Endodermal cell (in vitro differentiated cells): ENCODE data around the gene SAYSD1. TPM values are rescaled to one million over a fixed set of nuclear protein-coding genes. Genes with fewer than 3 reads are reported as not detected.

Source experiments
- DNase-seq: peaks from one replicate; pipeline ENCODE4 v3.0.0-alpha.2; 2017
- H3K27ac ChIP-seq: 2 replicates; pipeline ENCODE4 v1.5.1; 2013; ENCODE audit warnings: mild to moderate bottlenecking, low read depth, low read length, moderate library complexity
- H3K27me3 ChIP-seq: 2 replicates; pipeline ENCODE4 v1.6.1; 2013; ENCODE audit warnings: mild to moderate bottlenecking, low read length, moderate library complexity; ENCODE audit not compliant: insufficient read depth, control insufficient read depth, poor library complexity, severe bottlenecking
- H3K36me3 ChIP-seq: 2 replicates; pipeline ENCODE4 v1.7.0; 2013; ENCODE audit warnings: mild to moderate bottlenecking, low read length, moderate library complexity; ENCODE audit not compliant: control insufficient read depth, insufficient read depth
- H3K4me1 ChIP-seq: one replicate; pipeline ENCODE4 v1.7.0; 2013; ENCODE audit warnings: low read length; ENCODE audit not compliant: control insufficient read depth, insufficient read depth
- H3K4me3 ChIP-seq: 2 replicates; pipeline ENCODE4 v1.5.1; 2013; ENCODE audit warnings: mild to moderate bottlenecking, low read length, moderate library complexity
- H3K9ac ChIP-seq: 2 replicates; pipeline ENCODE4 v1.6.1; 2013; ENCODE audit warnings: mild to moderate bottlenecking, low read length, moderate library complexity; ENCODE audit not compliant: poor library complexity, severe bottlenecking; ENCODE audit errors: extremely low read depth
- H3K9me3 ChIP-seq: 2 replicates; pipeline ENCODE4 v1.6.1; 2013; ENCODE audit warnings: mild to moderate bottlenecking, low read length, moderate library complexity; ENCODE audit not compliant: control insufficient read depth
- H3K27ac Mint-ChIP-seq: 2 replicates; pipeline ENCODE4 v1.8.0; 2020; ENCODE audit warnings: mixed read lengths
- H3K27me3 Mint-ChIP-seq: 2 replicates; pipeline ENCODE4 v1.8.0; 2021; ENCODE audit warnings: mild to moderate bottlenecking, mixed read lengths; ENCODE audit not compliant: insufficient read depth
- H3K36me3 Mint-ChIP-seq: 2 replicates; pipeline ENCODE4 v1.8.0; 2020; ENCODE audit warnings: low read depth, mixed read lengths
- H3K4me1 Mint-ChIP-seq: 2 replicates; pipeline ENCODE4 v1.8.0; 2020; ENCODE audit warnings: mixed read lengths
- H3K4me3 Mint-ChIP-seq: 2 replicates; pipeline ENCODE4 v1.8.0; 2020; ENCODE audit warnings: mild to moderate bottlenecking, moderate library complexity, mixed read lengths
- H3K9me3 Mint-ChIP-seq: 2 replicates; pipeline ENCODE4 v1.8.0; 2020; ENCODE audit warnings: mild to moderate bottlenecking, mixed read lengths
- CTCF ChIP-seq: fragments of 200-600 bp; sonication (generic); conservative IDR thresholded peaks from 2 replicates; pipeline ENCODE4 v1.5.0; 2021; ENCODE audit warnings: antibody characterized with exemption, mild to moderate bottlenecking
- WGBS, 2 experiments: methylation state at CpG; one replicate each; pipeline versions ENCODE4 v1.1.5 to v1.1.7; 2013; ENCODE audit warnings: missing lambda C conversion rate in 2 of 2, mixed read lengths in 1 of 2; ENCODE audit not compliant: insufficient coverage in 1 of 2, insufficient read length in 1 of 2; 5-methylcytosine and 5-hydroxymethylcytosine counted together
- total RNA-seq, 2 donors: library from RNA; stranded (reverse); fragmentation: NEBNext Ultra II Directional in 1 of 2; extraction: Animal tissue kit (Norgen Biotek cat#: 25700) in 1 of 2; gene quantifications; 2 replicates in 1 of 2; 3 replicates in 1 of 2; pipeline ENCODE4 v1.2.1, GENCODE V29; 2021

SAYSD1 gene
- total RNA-seq, 2 donors from 2014 or later: 7.2 to 13.0 TPM

DNA sequence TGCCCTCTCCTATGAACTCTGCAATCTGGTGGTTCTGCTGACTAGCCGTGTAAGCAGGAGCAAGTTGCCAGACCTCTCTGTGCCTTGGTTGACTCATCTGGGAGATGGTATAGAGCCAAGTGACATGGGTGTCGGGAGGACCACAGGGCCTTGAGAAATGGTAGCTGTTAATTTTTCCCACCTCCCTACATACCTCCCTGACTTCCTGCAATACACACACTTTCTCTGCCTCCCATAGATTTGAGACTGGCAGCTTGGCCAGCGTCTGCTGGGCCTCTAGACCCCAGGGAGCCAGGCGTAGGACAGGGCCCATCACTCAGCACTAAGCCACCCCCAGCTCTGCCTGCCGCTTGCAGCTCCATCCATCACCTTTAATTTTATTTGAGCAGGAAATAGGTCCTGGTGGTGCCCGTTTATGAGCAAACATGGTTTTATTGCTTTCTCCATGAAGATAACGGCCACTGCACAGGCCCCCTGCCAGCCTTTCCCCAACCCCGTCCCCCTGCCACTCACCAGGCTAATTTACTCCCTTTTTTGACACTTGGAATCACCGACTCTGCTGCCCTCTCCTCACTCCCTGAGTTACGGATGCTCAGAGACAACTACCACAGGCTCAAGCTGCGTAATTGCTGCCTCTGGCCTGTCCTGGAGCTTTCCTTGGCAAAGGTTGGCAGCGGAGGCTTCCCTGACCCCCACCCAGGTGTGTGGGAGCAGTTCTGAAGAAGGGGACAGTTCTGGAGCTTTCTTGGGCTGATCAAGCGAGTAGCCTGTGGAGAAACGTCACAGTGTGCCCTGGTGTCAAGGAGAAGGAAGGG is 55.3 kb downstream of the SAYSD1 start:
- 78 to 89% methylated on average over 10 to 14 of the region's 14 CpGs for WGBS, 2 experiments
- Histone ChIP-seq H3K9me3 (no peaks in the 10 kb centered on the region), H3K4me3 (no peak overlapping the region), H3K4me1 (peaks cover 12% of the 10 kb centered on the region), H3K27me3 (peaks cover 27% of the 10 kb centered on the region), H3K36me3 (no peaks in the 10 kb centered on the region), H3K27ac (no peak overlapping the region), H3K9ac (no peak overlapping the region)
- peaks cover 51% of the 10 kb centered on the region for H3K27me3 Mint-ChIP-seq
- no peak overlapping the region for H3K4me3 Mint-ChIP-seq
- no peaks in the 10 kb centered on the region for H3K36me3 Mint-ChIP-seq
- H3K4me1 Mint-ChIP-seq: peaks cover 22% of the 10 kb centered on the region
- no peak overlapping the region for H3K27ac Mint-ChIP-seq
- H3K9me3 Mint-ChIP-seq: no peaks in the 10 kb centered on the region
- no peak for DNase-seq
- TF ChIP-seq CTCF: no peak

GRCh38 chr6:39058471-39059147 is 56.4 kb downstream of the SAYSD1 start:
- Histone ChIP-seq H3K36me3 (no peaks in the 10 kb centered on the region), H3K27ac (no peak overlapping the region), H3K27me3 (peaks cover 23% of the 10 kb centered on the region), H3K9me3 (no peaks in the 10 kb centered on the region), H3K4me1 (peaks cover 12% of the 10 kb centered on the region), H3K9ac (no peak overlapping the region), H3K4me3 (no peak overlapping the region)
- no peaks in the 10 kb centered on the region for H3K9me3 Mint-ChIP-seq
- H3K27me3 Mint-ChIP-seq: peaks cover 51% of the 10 kb centered on the region
- TF ChIP-seq CTCF: no peak
- no peak for DNase-seq
- no peaks in the 10 kb centered on the region for H3K36me3 Mint-ChIP-seq
- no peak overlapping the region for H3K27ac Mint-ChIP-seq
- 85 to 100% methylated on average over 3 to 6 of the region's 6 CpGs for WGBS, 2 experiments
- H3K4me3 Mint-ChIP-seq: no peak overlapping the region
- peaks cover 32% of the 10 kb centered on the region for H3K4me1 Mint-ChIP-seq

- H3K27me3 ChIP-seq: peaks cover 28% of the 10 kb centered on the region
- Mint-ChIP-seq H3K4me3 (no peak overlapping the region), H3K27ac (no peak overlapping the region), H3K27me3 (peaks cover 52% of the 10 kb centered on the region), H3K9me3 (no peaks in the 10 kb centered on the region), H3K36me3 (no peaks in the 10 kb centered on the region), H3K4me1 (peaks cover 23% of the 10 kb centered on the region)
- H3K4me3 ChIP-seq: no peak overlapping the region
- no peak overlapping the region for H3K9ac ChIP-seq
- H3K27ac ChIP-seq: no peak overlapping the region
- DNase-seq: no peak
- no peak for TF ChIP-seq CTCF
- 85 to 86% methylated on average over 7 to 17 of the region's 17 CpGs for WGBS, 2 experiments
- no peaks in the 10 kb centered on the region for H3K36me3 ChIP-seq
- H3K9me3 ChIP-seq: no peaks in the 10 kb centered on the region
- peaks cover 12% of the 10 kb centered on the region for H3K4me1 ChIP-seq
These were observed 57.5 kb downstream of the SAYSD1 start for GRCh38 chr6:39057251-39058155.
